IMR-90 (cell line): ENCODE results near the gene P4HA3. TPM values are rescaled to one million over a fixed set of nuclear protein-coding genes. Genes with fewer than 3 reads are reported as not detected.
A peak's percentile ranks its signal among the peaks of the same experiment; 100 is the strongest.

Source experiments
- ATAC-seq: fragments of 200-7000 bp; cut with Tn5 transposase; 2 replicates; pipeline ENCODE4 v1.9.1; 2020; ENCODE audit warnings: low read depth, mild to moderate bottlenecking, moderate library complexity
- BruUV-seq: library from RNA; stranded (reverse); fragments of 400-500 nt; replicated peaks from 2 replicates; lab custom pipeline; 2021; lab: Mats Ljungman, UMichigan
- CTCF ChIA-PET: fragments of 300-600 bp; formaldehyde crosslinking; extraction: SDS; loops from one replicate; lab custom pipeline; 2021; ENCODE audit warnings: antibody characterized with exemption; lab: Yijun Ruan, JAX
- POLR2A ChIA-PET: fragments of 300-600 bp; sonication (Branson Sonifier 250); formaldehyde crosslinking; loops from one replicate; lab custom pipeline; 2022; ENCODE audit warnings: antibody characterized with exemption; ENCODE audit not compliant: unreplicated experiment; lab: Charles Lee
- DNase-seq: peaks from one replicate; pipeline ENCODE4 v3.0.0; 2013
- H2AFZ ChIP-seq: replicated peaks from 2 replicates; pipeline ENCODE3; 2013; ENCODE audit warnings: low read length, mild to moderate bottlenecking; ENCODE audit not compliant: poor library complexity
- H2AK5ac ChIP-seq: 2 replicates; pipeline ENCODE4 v1.6.1; 2013; ENCODE audit warnings: low read depth, low read length, inconsistent platforms
- H2AK9ac ChIP-seq: replicated peaks from 2 replicates; pipeline ENCODE3; 2013; ENCODE audit warnings: mild to moderate bottlenecking, low read depth, low read length, moderate library complexity; ENCODE audit not compliant: poor library complexity
- H2BK120ac ChIP-seq: 2 replicates; pipeline ENCODE4 v1.6.1; 2013; ENCODE audit warnings: low read depth, low read length, inconsistent platforms
- H2BK15ac ChIP-seq: 3 replicates; pipeline ENCODE4 v1.6.1; 2013; ENCODE audit warnings: low read depth, low read length, inconsistent platforms
- H2BK20ac ChIP-seq: 2 replicates; pipeline ENCODE4 v1.6.1; 2013; ENCODE audit warnings: low read depth, mild to moderate bottlenecking, inconsistent platforms, low read length, moderate library complexity
- H2BK5ac ChIP-seq: 2 replicates; pipeline ENCODE4 v1.6.1; 2013; ENCODE audit warnings: mild to moderate bottlenecking, low read depth, low read length, inconsistent platforms; ENCODE audit not compliant: poor library complexity, severe bottlenecking
- H3K14ac ChIP-seq: replicated peaks from 2 replicates; pipeline ENCODE4 v1.6.1; 2013; ENCODE audit warnings: low read depth, low read length, inconsistent platforms
- H3K18ac ChIP-seq: 2 replicates; pipeline ENCODE4 v1.6.1; 2013; ENCODE audit warnings: low read depth, low read length, control low read depth
- H3K23ac ChIP-seq: 2 replicates; pipeline ENCODE4 v1.6.1; 2013; ENCODE audit warnings: low read depth, low read length, inconsistent platforms
- H3K27ac ChIP-seq: 2 replicates; pipeline ENCODE4 v1.5.1; 2013; ENCODE audit warnings: mild to moderate bottlenecking, control low read depth, low read length; ENCODE audit not compliant: insufficient read depth
- H3K27me3 ChIP-seq: 2 replicates; pipeline ENCODE4 v1.6.1; 2013; ENCODE audit warnings: low read length; ENCODE audit not compliant: control insufficient read depth, insufficient read depth
- H3K36me3 ChIP-seq: 2 replicates; pipeline ENCODE4 v1.6.1; 2013; ENCODE audit warnings: low read length, mixed read lengths; ENCODE audit not compliant: control insufficient read depth, insufficient read depth
- H3K4ac ChIP-seq: 2 replicates; pipeline ENCODE4 v1.6.1; 2013; ENCODE audit warnings: low read depth, low read length, inconsistent platforms
- H3K4me1 ChIP-seq: 2 replicates; pipeline ENCODE4 v1.6.1; 2013; ENCODE audit warnings: low read length, mixed read lengths; ENCODE audit not compliant: control insufficient read depth, insufficient read depth
- H3K4me2 ChIP-seq: 2 replicates; pipeline ENCODE4 v1.6.1; 2013; ENCODE audit warnings: low read depth, mild to moderate bottlenecking, control low read depth, low read length, moderate library complexity
- H3K4me3 ChIP-seq: 2 replicates; pipeline ENCODE4 v1.5.1; 2013; ENCODE audit warnings: low read depth, mild to moderate bottlenecking, control low read depth, low read length, moderate library complexity; ENCODE audit not compliant: insufficient read depth
- H3K56ac ChIP-seq: 2 replicates; pipeline ENCODE4 v1.6.1; 2013; ENCODE audit warnings: low read length, inconsistent platforms; ENCODE audit not compliant: insufficient read depth; ENCODE audit errors: extremely low read depth
- H3K79me1 ChIP-seq, 2 experiments: 2 replicates each; pipeline ENCODE4 v1.6.1; 2013; ENCODE audit warnings: low read length in 2 of 2, inconsistent platforms in 1 of 2, low read depth in 1 of 2
- H3K9ac ChIP-seq: 2 replicates; pipeline ENCODE4 v1.6.1; 2013; ENCODE audit warnings: low read depth, low read length, control low read depth
- H3K9me1 ChIP-seq: 2 replicates; pipeline ENCODE4 v1.6.1; 2013; ENCODE audit warnings: low read length, inconsistent platforms; ENCODE audit not compliant: insufficient read depth
- H3K9me3 ChIP-seq: 2 replicates; pipeline ENCODE4 v1.6.1; 2013; ENCODE audit warnings: low read length; ENCODE audit not compliant: control insufficient read depth, insufficient read depth
- H4K20me1 ChIP-seq: 2 replicates; pipeline ENCODE4 v1.6.1; 2013; ENCODE audit warnings: low read length, inconsistent platforms; ENCODE audit not compliant: insufficient read depth
- H4K5ac ChIP-seq: 2 replicates; pipeline ENCODE4 v1.6.1; 2013; ENCODE audit warnings: mild to moderate bottlenecking, low read depth, low read length, control low read depth
- H4K8ac ChIP-seq, 2 experiments: 2 replicates each; pipeline ENCODE4 v1.6.1; 2013; ENCODE audit warnings: low read depth in 2 of 2, low read length in 2 of 2, control low read depth in 1 of 2, inconsistent platforms in 1 of 2
- H4K91ac ChIP-seq: 2 replicates; pipeline ENCODE4 v1.6.1; 2013; ENCODE audit warnings: low read depth, low read length, inconsistent platforms; ENCODE audit not compliant: insufficient read depth
- BHLHE40 ChIP-seq: fragments of 150-350 bp; IDR thresholded peaks from 2 replicates; pipeline ENCODE4 v1.6.1; 2016; ENCODE audit warnings: mild to moderate bottlenecking, low read depth, low read length
- ELK1 ChIP-seq: fragments of 150-350 bp; IDR thresholded peaks from 2 replicates; pipeline ENCODE4 v1.6.1; 2016; ENCODE audit warnings: low read depth, mild to moderate bottlenecking, low read length, moderate library complexity, borderline replicate concordance
- FOS ChIP-seq: fragments of 150-350 bp; IDR thresholded peaks from 2 replicates; pipeline ENCODE4 v1.6.1; 2016; ENCODE audit warnings: low read depth, low read length
- MAFK ChIP-seq: IDR thresholded peaks from 2 replicates; pipeline ENCODE4 v1.6.1; 2012; ENCODE audit warnings: low read depth, low read length, improper control_type of control experiment
- MXI1 ChIP-seq: IDR thresholded peaks from 2 replicates; pipeline ENCODE4 v1.6.1; 2012; ENCODE audit warnings: low read depth, mild to moderate bottlenecking, low read length, moderate library complexity, borderline replicate concordance
- POLR2A ChIP-seq: IDR thresholded peaks from 2 replicates; pipeline ENCODE4 v1.6.1; 2012; ENCODE audit warnings: mild to moderate bottlenecking, low read depth, low read length
- RAD21 ChIP-seq: IDR thresholded peaks from 2 replicates; pipeline ENCODE4 v1.6.1; 2012; ENCODE audit warnings: low read length, improper control_type of control experiment
- RCOR1 ChIP-seq: IDR thresholded peaks from 2 replicates; pipeline ENCODE4 v1.6.1; 2012; ENCODE audit warnings: mild to moderate bottlenecking, low read length, improper control_type of control experiment; ENCODE audit not compliant: insufficient replicate concordance
- WGBS, 2 experiments: methylation state at CpG; one replicate each; pipeline versions ENCODE4 v1.1.5 to v1.1.7; 2013; ENCODE audit warnings: missing lambda C conversion rate in 2 of 2; ENCODE audit not compliant: insufficient read length in 1 of 2; ENCODE audit errors: extremely low coverage in 2 of 2; 5-methylcytosine and 5-hydroxymethylcytosine counted together
- dilution Hi-C: fragments of 300-500 bp; cut with HindIII; formaldehyde crosslinking; loops from one replicate; pipeline ENCODE4 v1.14.3; 2018; ENCODE audit warnings: low sequenced_read_pairs; ENCODE audit not compliant: unreplicated experiment
- in situ Hi-C: fragments of 300-500 bp; cut with MboI; formaldehyde crosslinking; loops from 3 replicates; pipeline ENCODE4 v1.14.3; 2019; ENCODE audit warnings: low sequenced_read_pairs, inconsistent platforms, mixed read lengths
- intact Hi-C: fragments of 100-400 bp; cut with micrococcal nuclease; formaldehyde crosslinking; loops from 2 replicates; pipeline ENCODE4 v1.10.0; 2022
- polyA plus RNA-seq, 3 experiments: library from polyadenylated mRNA; depleted of rRNA; stranded (reverse); fragments of >200 nt; gene quantifications; 2 replicates each; pipeline ENCODE4 v1.2.3, GENCODE V29; 2012; ENCODE audit warnings: low replicate concordance in 1 of 3
- total RNA-seq: library from RNA; depleted of rRNA; stranded (reverse); fragments of >200 nt; gene quantifications from 2 replicates; pipeline ENCODE4 v1.2.3, GENCODE V29; 2012

P4HA3 gene
- total and polyA plus RNA-seq, 2 of the 4 experiments (the other 2 are of a cell fraction), result 2.9 to 5.7 TPM

- H2AK5ac ChIP-seq, result peak overlapping the region; percentile 93
- peak; percentile 72 for ATAC-seq
- H3K4me1 ChIP-seq, result peaks cover 13% of the 10 kb centered on the region
- WGBS, 2 experiments, result 57% methylated on average over 3 of the region's 5 CpGs; no CpG with 5 or more reads in 1 of the 2 experiments
- no peaks in the 10 kb centered on the region for H4K20me1 ChIP-seq
- H2BK5ac ChIP-seq, result peak overlapping the region; percentile 96
- peak overlapping the region; percentile 58 for H3K56ac ChIP-seq
- H3K4me2 ChIP-seq, result peak overlapping the region; percentile 15; the same call in 1 of the 2 replicates
- dilution Hi-C loops (no loop called here), in situ Hi-C loops (no loop called here), intact Hi-C loops (loop anchor here (5.0 to 10.0 kb wide), 2 partner anchors 42 to 334 kb away; partner anchors contain the start of gene UCP2)
- POLR2A ChIA-PET, result interaction anchor here (0.9 kb wide), 1 partner anchor 26 kb away, joined by 3 read pairs; no protein-coding TSS in a partner anchor
- TF ChIP-seq ELK1 (no peak), MAFK (peak; percentile 11; the same call in 1 of the 2 replicates), FOS (peak; percentile 83), RCOR1 (peak; percentile 85), BHLHE40 (no peak), RAD21 (no peak), MXI1 (no peak), POLR2A (0 out of 2 replicates have a peak, but pooled peaks have one; percentile 59)
- CTCF ChIA-PET, result no interaction called here
- no peaks in the 10 kb centered on the region for H3K36me3 ChIP-seq
- no peaks in the 10 kb centered on the region for H3K9me3 ChIP-seq
- peak overlapping the region; percentile 89; the same call in 1 of the 2 replicates for H3K18ac ChIP-seq
- H4K91ac ChIP-seq, result peak overlapping the region; percentile 91
- peak overlapping the region; percentile 93; the same call in 2 of the 3 replicates for H2BK15ac ChIP-seq
- peak overlapping the region; percentile 37; the same call in 1 of the 2 replicates for H3K23ac ChIP-seq
- peak overlapping the region; percentile 79 for H4K5ac ChIP-seq
- no peaks in the 10 kb centered on the region for H3K79me1 ChIP-seq
- peak overlapping the region; percentile 9 for H2AFZ ChIP-seq
- H4K8ac ChIP-seq, result peak overlapping the region; percentile 76 to 91
- peak; percentile 93 for DNase-seq
- no TSS peak for BruUV-seq
- peak overlapping the region; percentile 78 for H3K14ac ChIP-seq
- H3K9ac ChIP-seq, result no peak overlapping the region
- H2BK20ac ChIP-seq, result peak overlapping the region; percentile 91
- H3K4ac ChIP-seq, result peak overlapping the region; percentile 85
- no peak overlapping the region for H3K4me3 ChIP-seq
- H3K9me1 ChIP-seq, result peaks cover 5% of the 10 kb centered on the region; the same call in 1 of the 2 replicates
- H3K27ac ChIP-seq, result peak overlapping the region; percentile 89
- no peaks in the 10 kb centered on the region for H3K27me3 ChIP-seq
- peak overlapping the region; percentile 46 for H2AK9ac ChIP-seq
- H2BK120ac ChIP-seq, result peak overlapping the region; percentile 93
These were observed 7.8 kb upstream of the P4HA3 start for GRCh38 chr11:74319139-74319816.
